ENCODE measurements around the gene MAML2.

- TF ChIP-seq CTCF (IDR thresholded peaks at IDR 0.05 in 8 of 11, conservative IDR thresholded peaks at IDR 0.05 in 3 of 11) (no peak), POLR2AphosphoS5 (IDR thresholded peaks at IDR 0.05) (no peak), POLR2A (IDR thresholded peaks at IDR 0.05) (no peak)
Measured at GRCh38 chr11:96111308-96111707, 231.7 kb downstream of the MAML2 start.

Measured in spleen (tissue), 7 donors.